HG02973 (cell line): ENCODE measurements around the gene CAPN5.

Source experiments
- ATAC-seq: cut with Tn5 transposase; IDR thresholded peaks from one replicate; pipeline ENCODE4 v1.9.1; 2021; ENCODE audit warnings: moderate library complexity; ENCODE audit not compliant: unreplicated experiment

The CAPN5 gene

GRCh38 chr11:77165066-77165465 lies 98.3 kb downstream of the CAPN5 start:
- no peak for ATAC-seq

DNA sequence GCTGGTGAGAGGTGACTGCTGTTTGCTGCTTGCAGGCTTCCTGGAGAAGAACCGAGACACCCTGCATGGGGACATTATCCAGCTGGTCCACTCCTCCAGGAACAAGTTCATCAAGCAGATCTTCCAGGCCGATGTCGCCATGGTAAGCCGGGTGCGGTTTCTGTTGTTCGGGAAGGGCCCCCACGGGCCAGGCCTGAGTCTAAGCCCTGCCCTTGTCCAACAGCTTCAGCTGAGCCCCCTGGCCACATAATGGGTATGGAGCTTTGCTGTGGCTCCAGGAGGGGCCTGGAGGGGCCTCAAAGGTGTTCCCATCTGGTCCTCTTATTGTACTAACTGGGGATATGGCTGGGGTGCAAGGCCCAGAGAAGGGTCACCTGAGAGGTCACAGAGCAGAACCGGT lies 99.2 kb downstream of the CAPN5 start:
- ATAC-seq: no peak

DNA sequence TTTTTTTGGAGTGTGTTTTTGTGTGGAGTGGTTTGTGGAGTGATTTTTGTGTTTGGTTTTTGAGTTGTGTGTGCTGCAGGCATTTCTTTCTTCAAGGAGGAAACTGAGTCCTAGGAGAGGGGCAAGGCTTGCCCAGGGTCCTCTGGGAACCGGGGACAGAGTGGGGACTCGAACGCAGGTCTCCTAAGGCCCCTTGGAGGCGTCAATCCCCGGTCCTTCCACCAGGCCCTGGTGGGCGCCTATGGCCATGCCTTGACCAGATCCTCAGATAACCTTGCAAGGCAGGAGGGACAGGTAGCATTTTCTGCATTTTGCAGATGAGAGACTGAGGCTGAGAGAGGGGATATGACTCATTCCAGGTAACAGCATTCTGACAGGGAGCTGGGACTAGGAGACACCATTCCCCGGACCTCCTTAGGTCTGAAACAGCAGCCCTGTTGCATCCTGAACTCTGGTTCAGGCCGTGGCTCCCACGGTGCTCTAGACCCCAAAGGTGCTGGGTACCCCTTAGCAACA lies 100.4 kb downstream of the CAPN5 start:
- no peak for ATAC-seq

DNA sequence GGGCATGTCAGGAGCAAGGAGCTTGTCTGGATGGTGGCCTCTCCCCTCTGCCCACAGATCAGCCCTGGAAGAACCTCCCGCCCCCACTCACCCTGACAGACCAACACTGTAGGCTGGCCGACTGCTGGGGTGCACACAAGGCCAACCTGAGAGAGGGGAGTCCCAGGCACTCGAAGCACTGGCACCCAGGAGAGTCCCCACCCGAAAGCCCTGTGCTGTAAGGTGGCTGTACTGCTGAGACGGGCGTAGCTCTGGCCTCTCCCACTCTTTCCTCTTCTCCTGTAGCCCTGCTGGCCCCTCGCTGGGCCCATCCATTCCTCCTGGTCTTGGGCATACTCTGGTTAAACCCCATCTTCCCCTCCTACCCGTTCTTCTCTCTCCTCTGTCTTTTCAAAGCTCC lies 101.0 kb downstream of the CAPN5 start:
- ATAC-seq: no peak

- ATAC-seq: no peak
Observed at GRCh38 chr11:77170107-77170506, 103.3 kb downstream of the CAPN5 start.

- no peak for ATAC-seq
Observed at GRCh38 chr11:77171254-77171653, 104.5 kb downstream of the CAPN5 start.

DNA sequence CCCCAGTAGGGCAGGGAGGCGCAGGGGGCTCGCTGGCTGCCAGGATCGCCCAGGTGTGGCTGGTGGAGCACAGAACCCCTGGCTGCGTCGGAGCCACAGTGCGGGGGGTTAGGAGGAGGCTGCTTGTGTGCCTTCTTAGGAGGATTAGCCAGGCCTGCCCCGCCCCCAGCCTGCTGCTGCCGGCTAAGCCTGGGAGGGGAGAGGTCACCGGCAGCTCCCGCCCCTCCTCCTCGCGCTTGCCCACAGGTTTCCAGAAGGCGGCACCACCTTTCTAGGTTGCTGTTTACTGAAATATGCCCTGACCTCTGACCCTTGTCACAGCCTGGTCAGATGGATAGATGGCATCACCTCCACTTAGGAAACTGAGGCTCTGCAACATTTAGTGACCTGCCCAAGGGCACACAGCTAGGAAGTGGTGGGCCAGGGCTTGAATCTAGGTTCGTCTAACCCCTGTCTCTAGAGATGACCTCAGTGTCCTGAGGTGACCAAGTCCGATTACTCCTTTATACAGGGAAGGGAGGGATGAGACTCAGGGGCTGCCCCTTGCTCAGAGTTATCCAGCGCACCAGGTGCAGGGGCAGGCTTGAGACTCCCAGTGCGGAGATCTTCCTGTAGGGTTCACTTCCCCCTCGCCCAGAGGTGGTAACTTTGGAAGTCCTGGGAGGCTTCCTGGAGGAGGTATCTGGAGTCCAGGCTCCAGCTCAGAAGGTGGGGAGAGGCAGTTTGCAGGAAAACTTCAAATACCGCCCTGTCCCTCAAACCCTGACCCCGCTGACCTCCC lies 105.3 kb downstream of the CAPN5 start:
- no peak for ATAC-seq

DNA sequence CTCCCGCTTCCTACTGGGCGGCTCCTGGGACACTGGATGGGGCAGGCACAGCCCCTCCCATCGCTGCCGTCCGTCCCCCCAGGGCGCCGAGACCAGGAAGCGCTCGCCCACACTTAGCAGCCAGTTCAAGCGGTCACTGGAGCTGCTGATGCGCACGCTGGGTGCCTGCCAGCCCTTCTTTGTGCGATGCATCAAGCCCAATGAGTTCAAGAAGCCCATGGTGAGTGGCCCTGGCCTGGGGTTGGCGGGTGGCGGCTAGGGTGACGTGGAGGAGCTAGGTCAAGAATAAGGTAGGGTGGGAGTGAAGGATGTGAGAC lies 105.9 kb downstream of the CAPN5 start:
- no peak for ATAC-seq

DNA sequence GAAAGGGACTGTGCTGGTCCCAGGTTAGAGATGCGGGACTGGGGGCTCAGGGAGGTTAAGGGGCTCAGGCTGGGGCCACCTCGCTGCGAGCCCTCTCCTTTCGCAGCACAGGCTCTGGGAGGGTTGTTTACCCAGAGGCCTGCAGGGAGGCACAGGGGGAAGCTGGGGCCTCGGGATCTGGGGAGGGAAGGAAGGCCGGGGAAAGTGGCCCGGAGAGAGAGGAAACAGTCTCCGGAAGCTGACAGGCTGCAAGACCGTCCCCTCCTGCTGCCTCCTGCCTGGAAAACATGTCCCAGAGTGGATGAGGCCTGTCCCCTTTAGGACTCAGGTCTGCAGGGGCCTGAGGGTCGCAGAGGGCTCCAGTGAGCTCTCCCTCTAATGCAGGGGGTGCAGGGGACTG lies 106.7 kb downstream of the CAPN5 start:
- ATAC-seq: no peak

GRCh38 chr11:77174559-77174958 lies 107.8 kb downstream of the CAPN5 start:
- ATAC-seq: no peak

- no peak for ATAC-seq
Observed at GRCh38 chr11:77175021-77175842, 108.5 kb downstream of the CAPN5 start.
